Adrenal gland (tissue), 5 donors: Measurements from ENCODE around the gene OR3A2.
"Not testable (repeated sequence)": the region's sequence is repeated elsewhere in the genome, so short reads cannot be mapped to it uniquely, and the experiment has no call there.

Experiments used
- CTCF ChIP-seq, 6 experiments: fragments of 450-650 bp in 4 of 6; fragments of 200-600 bp in 2 of 6; sonication (generic) in 1 of 6; IDR thresholded peaks; 1 replicate in 5 of 6; 2 replicates in 1 of 6; pipeline versions ENCODE4 v1.5.1 to v1.8.0; 2016 to 2021; ENCODE audit warnings: antibody characterized with exemption in 6 of 6, mild to moderate bottlenecking in 2 of 6, moderate library complexity in 1 of 6
- POLR2A ChIP-seq, 2 donors: fragments of 450-650 bp; IDR thresholded peaks; one replicate each; pipeline ENCODE4 v1.6.1; 2017; ENCODE audit warnings: antibody characterized with exemption in 2 of 2, mild to moderate bottlenecking in 2 of 2, moderate library complexity in 1 of 2
- donor health status: DM: no; HTN: no; CAD: no.

GRCh38 chr17:3403856-3404255, 17.7 kb upstream of the OR3A2 start:
- TF ChIP-seq CTCF, POLR2A (IDR thresholded peaks at IDR 0.05): not testable (repeated sequence)
